GM12878 (cell line): ENCODE measurements around the gene VWA8. TPM values are rescaled to one million over a fixed set of nuclear protein-coding genes. Genes with fewer than 3 reads are reported as not detected.

Experiments
- ATAC-seq: fragments of 200-7000 bp; cut with Tn5 transposase; 3 replicates; pipeline ENCODE4 v1.9.1; 2020; ENCODE audit warnings: mild to moderate bottlenecking, moderate library complexity
- BruUV-seq: library from RNA; stranded (reverse); fragments of 400-500 nt; replicated peaks from 2 replicates; lab custom pipeline; 2021; lab: Mats Ljungman, UMichigan
- CTCF ChIA-PET: fragments of 300-600 bp; sonication (Branson Sonifier 250); formaldehyde crosslinking; extraction: SDS; loops from one replicate; lab custom pipeline; 2021; ENCODE audit warnings: inconsistent platforms; lab: Yijun Ruan, JAX
- POLR2A ChIA-PET: fragments of 350-600 bp; formaldehyde crosslinking; extraction: SDS; loops from one replicate; lab custom pipeline; 2021; ENCODE audit warnings: inconsistent platforms; lab: Charles Lee
- RAD21 ChIA-PET: fragments of 300-600 bp; sonication (Branson Sonifier 250); formaldehyde crosslinking; loops from one replicate; lab custom pipeline; 2023; ENCODE audit warnings: antibody characterized with exemption; ENCODE audit not compliant: unreplicated experiment; lab: Charles Lee
- SMC1A ChIA-PET: fragments of 300-600 bp; sonication (Branson Sonifier 250); formaldehyde crosslinking; loops from one replicate; lab custom pipeline; 2023; ENCODE audit not compliant: unreplicated experiment, uncharacterized antibody; lab: Charles Lee
- DNase-seq: peaks from one replicate; pipeline ENCODE4 v3.0.0-alpha.2; 2011; ENCODE audit warnings: low read depth, low spot score
- FAIRE-seq: peaks from 3 replicates; lab custom pipeline; 2011; peaks lifted over from hg19 to GRCh38; lab: Jason Lieb, UNC
- H2AFZ ChIP-seq: 2 replicates; pipeline ENCODE4 v1.6.0; 2011; ENCODE audit warnings: low read depth, low read length, control low read depth; ENCODE audit not compliant: control insufficient read depth
- H3K27ac ChIP-seq: 2 replicates; pipeline ENCODE4 v1.5.1; 2011; ENCODE audit warnings: control low read depth; ENCODE audit not compliant: control insufficient read depth, insufficient read depth
- H3K27me3 ChIP-seq, 2 experiments: replicated peaks in 1 of 2; 2 replicates each; pipeline versions ENCODE4 v1.6.0 to v1.6.1; 2011; ENCODE audit warnings: low read length in 1 of 2; ENCODE audit not compliant: control insufficient read depth in 2 of 2, insufficient read depth in 2 of 2
- H3K36me3 ChIP-seq, 2 experiments: 2 replicates each; pipeline ENCODE4 v1.5.1; 2011; ENCODE audit warnings: low read length in 1 of 2; ENCODE audit not compliant: control insufficient read depth in 2 of 2, insufficient read depth in 2 of 2
- H3K4me1 ChIP-seq: 2 replicates; pipeline ENCODE4 v1.6.1; 2011; ENCODE audit warnings: mild to moderate bottlenecking, low read length, moderate library complexity, mixed read lengths; ENCODE audit not compliant: control insufficient read depth, insufficient read depth
- H3K4me2 ChIP-seq: 2 replicates; pipeline ENCODE4 v1.6.0; 2011; ENCODE audit warnings: control low read depth; ENCODE audit not compliant: control insufficient read depth, insufficient read depth
- H3K4me3 ChIP-seq: fragments of 200-600 bp; sonication (generic); 2 replicates; pipeline ENCODE4 v1.5.1; 2016
- H3K79me2 ChIP-seq: 2 replicates; pipeline ENCODE4 v1.6.0; 2011; ENCODE audit warnings: low read length; ENCODE audit not compliant: control insufficient read depth, insufficient read depth
- H3K9ac ChIP-seq: 2 replicates; pipeline ENCODE4 v1.8.0; 2011; ENCODE audit warnings: low read length, control low read depth, mixed read lengths; ENCODE audit not compliant: control insufficient read depth, insufficient read depth
- H3K9me3 ChIP-seq: replicated peaks from 3 replicates; pipeline ENCODE4 v1.5.1; 2011; ENCODE audit warnings: mild to moderate bottlenecking, low read length; ENCODE audit not compliant: control insufficient read depth, insufficient read depth
- H4K20me1 ChIP-seq: 2 replicates; pipeline ENCODE4 v1.6.0; 2011; ENCODE audit not compliant: control insufficient read depth, insufficient read depth
- EED ChIP-seq: sonication (generic); IDR thresholded peaks from 2 replicates; pipeline ENCODE4 v1.6.1; 2016; ENCODE audit warnings: antibody characterized with exemption, low read depth
- JUNB ChIP-seq: IDR thresholded peaks from 2 replicates; pipeline ENCODE4 v1.6.1; 2016; ENCODE audit warnings: antibody characterized with exemption, mild to moderate bottlenecking
- NFIC ChIP-seq: IDR thresholded peaks from 2 replicates; pipeline ENCODE4 v1.6.1; 2012; ENCODE audit warnings: low read depth, mild to moderate bottlenecking, inconsistent platforms, low read length, moderate library complexity
- PAX5 ChIP-seq: IDR thresholded peaks from 2 replicates; pipeline ENCODE4 v1.6.1; 2011; ENCODE audit warnings: low read depth, low read length, borderline replicate concordance
- SP1 ChIP-seq: IDR thresholded peaks from one replicate; pipeline ENCODE4 v1.6.1; 2011; ENCODE audit warnings: low read depth, low read length
- ZBED1 ChIP-seq: IDR thresholded peaks from 2 replicates; pipeline ENCODE4 v1.6.1; 2016; ENCODE audit warnings: borderline replicate concordance
- WGBS: methylation state at CpG from one replicate; pipeline ENCODE4 v1.1.6; 2016; ENCODE audit warnings: low lambda C conversion rate; ENCODE audit not compliant: insufficient replicate concordance, insufficient coverage; ENCODE audit errors: missing lambda C conversion rate; 5-methylcytosine and 5-hydroxymethylcytosine counted together
- in situ Hi-C: fragments of 300-500 bp; cut with MboI; formaldehyde crosslinking; loops from 9 replicates; pipeline ENCODE4 v1.14.3; 2018; ENCODE audit warnings: mixed read lengths
- intact Hi-C: fragments of 100-400 bp; cut with micrococcal nuclease; formaldehyde crosslinking; loops from one replicate; pipeline ENCODE4 v1.14.2; 2022; ENCODE audit not compliant: unreplicated experiment
- polyA plus RNA-seq, 11 experiments: library from polyadenylated mRNA; depleted of rRNA in 4 of 11; unstranded in 6 of 11; stranded (reverse) in 5 of 11; fragments of >200 nt; fragmentation: Nextera tagmentation in 4 of 11; fragmentation: Illumina TruSeq in 1 of 11; extraction: Ambion mirVana in 4 of 11; extraction: Trizol in 1 of 11; gene quantifications; 1 replicate in 1 of 11; 2 replicates in 10 of 11; pipeline versions ENCODE4 v1.2.1 to v1.2.3, GENCODE V29; 2011 to 2016; ENCODE audit warnings: inconsistent platforms in 2 of 11, missing spikeins in 2 of 11, low read depth in 1 of 11
- total RNA-seq, 4 experiments: library from RNA; depleted of rRNA in 3 of 4; stranded (reverse); fragments of >200 nt in 3 of 4; fragmentation: Illumina TruSeq in 1 of 4; extraction: Trizol in 1 of 4; gene quantifications; 2 replicates each; pipeline versions ENCODE4 v1.2.1 to v1.2.3, GENCODE V29; 2013 to 2021
- TF ChIP-seq, protein P1 (sequence below): fragments of 450-650 bp; IDR thresholded peaks from 2 replicates; pipeline ENCODE4 v1.6.1; 2018; ENCODE audit warnings: mild to moderate bottlenecking, low read depth, moderate library complexity; ENCODE audit not compliant: partially characterized antibody
- TF ChIP-seq, protein P2 (sequence below): IDR thresholded peaks from 2 replicates; pipeline ENCODE4 v1.6.1; 2011; ENCODE audit warnings: low read depth, mild to moderate bottlenecking, low read length, moderate library complexity, borderline replicate concordance; ENCODE audit errors: extremely low read depth

VWA8 gene
- total and polyA plus RNA-seq, 10 of the 15 experiments (the other 5 are each of a cell fraction or from before 2014, with no cell fraction given), result 3.0 to 21.8 (median 13.5) TPM

DNA sequence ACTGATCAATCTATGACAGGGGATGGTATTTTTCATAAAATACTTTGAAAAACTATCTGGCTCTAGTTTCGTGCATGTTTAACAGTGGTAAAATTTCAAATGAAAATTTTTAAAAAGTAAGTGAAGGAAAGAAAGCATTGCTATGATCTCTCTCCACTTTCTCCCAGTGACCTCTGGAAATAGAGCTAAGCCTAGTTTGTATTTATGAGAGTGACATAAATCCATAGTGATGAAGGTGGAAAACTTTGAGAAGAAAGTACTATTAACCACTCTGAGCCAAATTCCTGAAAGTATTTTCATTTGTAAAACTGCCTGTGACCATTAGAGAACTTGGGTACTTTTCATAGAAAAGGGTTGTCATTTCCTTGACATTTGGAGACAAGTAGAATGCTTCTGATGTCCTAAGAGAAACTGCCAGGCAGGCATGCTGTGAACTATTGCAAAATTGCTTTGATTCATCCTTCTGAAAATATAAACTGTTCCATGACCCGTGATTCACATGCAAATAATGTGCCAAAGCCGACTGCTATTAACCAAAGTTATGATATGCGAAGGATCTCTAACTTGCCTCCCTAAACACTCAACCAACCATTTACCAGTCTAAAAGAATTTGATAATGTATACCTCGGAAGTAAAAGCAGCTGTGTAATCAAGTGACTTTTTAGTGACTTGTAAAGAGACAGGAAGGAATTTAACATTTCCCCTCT, 133.2 kb downstream of the VWA8 start:
- no peaks in the 10 kb centered on the region for H3K79me2 ChIP-seq
- TF ChIP-seq, protein P1, sequence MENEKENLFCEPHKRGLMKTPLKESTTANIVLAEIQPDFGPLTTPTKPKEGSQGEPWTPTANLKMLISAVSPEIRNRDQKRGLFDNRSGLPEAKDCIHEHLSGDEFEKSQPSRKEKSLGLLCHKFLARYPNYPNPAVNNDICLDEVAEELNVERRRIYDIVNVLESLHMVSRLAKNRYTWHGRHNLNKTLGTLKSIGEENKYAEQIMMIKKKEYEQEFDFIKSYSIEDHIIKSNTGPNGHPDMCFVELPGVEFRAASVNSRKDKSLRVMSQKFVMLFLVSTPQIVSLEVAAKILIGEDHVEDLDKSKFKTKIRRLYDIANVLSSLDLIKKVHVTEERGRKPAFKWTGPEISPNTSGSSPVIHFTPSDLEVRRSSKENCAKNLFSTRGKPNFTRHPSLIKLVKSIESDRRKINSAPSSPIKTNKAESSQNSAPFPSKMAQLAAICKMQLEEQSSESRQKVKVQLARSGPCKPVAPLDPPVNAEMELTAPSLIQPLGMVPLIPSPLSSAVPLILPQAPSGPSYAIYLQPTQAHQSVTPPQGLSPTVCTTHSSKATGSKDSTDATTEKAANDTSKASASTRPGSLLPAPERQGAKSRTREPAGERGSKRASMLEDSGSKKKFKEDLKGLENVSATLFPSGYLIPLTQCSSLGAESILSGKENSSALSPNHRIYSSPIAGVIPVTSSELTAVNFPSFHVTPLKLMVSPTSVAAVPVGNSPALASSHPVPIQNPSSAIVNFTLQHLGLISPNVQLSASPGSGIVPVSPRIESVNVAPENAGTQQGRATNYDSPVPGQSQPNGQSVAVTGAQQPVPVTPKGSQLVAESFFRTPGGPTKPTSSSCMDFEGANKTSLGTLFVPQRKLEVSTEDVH, result no peak
- no peak for DNase-seq
- in situ Hi-C loops (no loop called here), intact Hi-C loops (no loop called here)
- no peaks in the 10 kb centered on the region for H4K20me1 ChIP-seq
- no peaks in the 10 kb centered on the region for H3K9me3 ChIP-seq
- ChIA-PET POLR2A (no interaction called here), CTCF (interaction anchor here (1.1 kb wide), 1 partner anchor 13 kb away, joined by 3 read pairs; no protein-coding TSS in a partner anchor), RAD21 (no interaction called here), SMC1A (interaction anchor here (1.0 to 1.1 kb wide), 2 partner anchors 9 to 159 kb away, joined by 3 read pairs; no protein-coding TSS in a partner anchor)
- H3K36me3 ChIP-seq, result peaks cover 0 to 3% of the 10 kb centered on the region in 2 experiments; a peak in 2 of 4 replicates
- H3K27ac ChIP-seq, result no peak overlapping the region
- H3K4me3 ChIP-seq, result no peak overlapping the region
- no peak overlapping the region for H3K9ac ChIP-seq
- no TSS peak for BruUV-seq
- 80% methylated on average over 5 of the region's 5 CpGs for WGBS
- FAIRE-seq, result no peak
- H3K27me3 ChIP-seq, result no peaks in the 10 kb centered on the region
- no peak for ATAC-seq
- no peak overlapping the region for H2AFZ ChIP-seq
- no peak overlapping the region for H3K4me2 ChIP-seq
- H3K4me1 ChIP-seq, result no peaks in the 10 kb centered on the region

DNA sequence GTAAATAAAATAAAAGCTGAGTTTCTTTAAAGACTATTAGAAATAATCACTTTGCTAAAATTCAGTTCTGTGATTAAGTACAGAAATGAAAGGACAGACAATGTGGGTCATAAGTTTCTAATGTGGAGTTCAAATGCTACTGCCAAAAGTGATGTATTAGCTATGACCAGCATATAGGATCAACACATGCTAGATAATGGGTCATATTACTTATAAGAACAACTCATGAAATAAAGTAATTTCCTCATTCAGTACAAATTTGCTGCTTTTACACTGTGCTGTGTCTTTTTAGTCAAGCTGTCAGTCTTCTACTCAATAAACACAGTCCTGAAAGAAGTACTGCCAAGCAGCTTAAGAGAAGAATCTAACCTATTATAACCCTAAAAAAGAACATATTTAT, 135.2 kb downstream of the VWA8 start:
- H2AFZ ChIP-seq, result no peak overlapping the region
- intact Hi-C loops, result no loop called here
- FAIRE-seq (no peak), DNase-seq (no peak), ATAC-seq (no peak)
- ChIA-PET SMC1A (interaction anchor here (0.7 to 1.4 kb wide), 5 partner anchors 9 to 22 kb away, joined by 3 to 5 read pairs (median 3); no protein-coding TSS in a partner anchor), POLR2A (interaction anchor here (0.5 to 1.0 kb wide), 3 partner anchors 15 to 426 kb away, joined by 3 to 5 read pairs (median 4); no protein-coding TSS in a partner anchor), RAD21 (interaction anchor here (1.6 kb wide), 1 partner anchor 157 kb away, joined by 4 read pairs; no protein-coding TSS in a partner anchor), CTCF (interaction anchor here (0.6 to 2.1 kb wide), 6 partner anchors 8 to 79 kb away, joined by 3 to 6 read pairs (median 4); no protein-coding TSS in a partner anchor)
- no peaks in the 10 kb centered on the region for H3K79me2 ChIP-seq
- TF ChIP-seq ZBED1, result no peak
- no peak for TF ChIP-seq NFIC
- no peak for TF ChIP-seq EED
- TF ChIP-seq PAX5, result no peak
- TF ChIP-seq SP1, result no peak
- TF ChIP-seq, protein P2, sequence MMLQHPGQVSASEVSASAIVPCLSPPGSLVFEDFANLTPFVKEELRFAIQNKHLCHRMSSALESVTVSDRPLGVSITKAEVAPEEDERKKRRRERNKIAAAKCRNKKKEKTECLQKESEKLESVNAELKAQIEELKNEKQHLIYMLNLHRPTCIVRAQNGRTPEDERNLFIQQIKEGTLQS, result no peak
- TF ChIP-seq JUNB, result no peak
- 0 out of 4 replicates have a peak, but pooled peaks cover 0 to 3% of the 10 kb centered on the region in 2 experiments for H3K36me3 ChIP-seq
- no peak overlapping the region for H3K4me3 ChIP-seq
- H3K4me1 ChIP-seq, result no peaks in the 10 kb centered on the region
- H3K27me3 ChIP-seq, result no peaks in the 10 kb centered on the region
- H3K27ac ChIP-seq, result no peak overlapping the region
- no peaks in the 10 kb centered on the region for H3K9me3 ChIP-seq
- H4K20me1 ChIP-seq, result no peaks in the 10 kb centered on the region
- in situ Hi-C loops, result no loop called here
- no peak overlapping the region for H3K9ac ChIP-seq
- no TSS peak for BruUV-seq
- no peak overlapping the region for H3K4me2 ChIP-seq
